SK-MEL-5 (cell line): Measurements from ENCODE around the gene CAPN3. TPM values are rescaled to one million over a fixed set of nuclear protein-coding genes. Genes with fewer than 3 reads are reported as not detected.
"Not testable (repeated sequence)": the region's sequence is repeated elsewhere in the genome, so short reads cannot be mapped to it uniquely, and the experiment has no call there.

Source experiments
- DNase-seq: peaks from one replicate; pipeline ENCODE4 v3.0.0-alpha.2; 2016; ENCODE audit warnings: low read depth, low spot score
- in situ Hi-C: cut with HindIII; loops from 2 replicates; pipeline ENCODE4 v1.10.0; 2016; ENCODE audit warnings: low sequenced_read_pairs, high pct_unique_total_duplicates, low pct_unique_long_range_greater_than_20kb
- polyA plus RNA-seq, 2 experiments: library from polyadenylated mRNA; depleted of rRNA; stranded (reverse); fragments of >200 nt; gene quantifications; 2 replicates each; pipeline ENCODE4 v1.2.3, GENCODE V29; 2015
- total RNA-seq: library from RNA; depleted of rRNA; stranded (reverse); fragments of >200 nt; shearing (Covaris generic); gene quantifications from 2 replicates; pipeline ENCODE4 v1.2.3, GENCODE V29; 2014; rRNA removed

Gene CAPN3
- 640 and 659 TPM in 2 replicates for total RNA-seq
- 338 and 369 TPM in 2 replicates for polyA plus RNA-seq (2015; cell fraction: cytosol; rRNA removed)
- polyA plus RNA-seq (2015; cell fraction: nucleus; rRNA removed), result 564 and 603 TPM in 2 replicates

GRCh38 chr15:42359249-42359648, at the start of gene CAPN3:
Gene CAPN3 (plus strand): TSS chr15:42359501. CDS start chr15:42359806, 305 bp downstream.
- DNase-seq, result no peak
- in situ Hi-C loops, result no loop called here

- peak; percentile 45 for DNase-seq
- in situ Hi-C loops, result no loop called here
Measured at GRCh38 chr15:42313463-42313862, 45.8 kb upstream of the CAPN3 start.

DNA sequence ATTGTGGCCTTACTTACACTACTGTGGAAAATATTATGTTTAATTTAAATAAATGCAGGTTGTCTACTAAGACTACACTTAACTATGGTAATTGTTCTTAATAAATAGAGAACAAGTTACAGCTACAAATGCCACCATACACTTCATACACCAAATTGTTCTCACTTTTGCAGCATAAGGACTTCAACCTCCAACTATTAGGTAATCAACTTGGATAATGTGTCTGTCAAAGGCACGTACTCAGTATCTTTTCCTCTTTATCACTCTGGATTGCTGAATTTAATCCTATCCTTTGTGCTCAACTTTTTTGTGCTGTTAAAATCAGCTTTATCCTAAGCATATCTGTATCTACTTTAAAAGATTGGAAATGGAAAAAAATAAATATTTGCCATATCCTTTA, 44.5 kb upstream of the CAPN3 start:
- in situ Hi-C loops, result no loop called here
- DNase-seq, result no peak

DNA sequence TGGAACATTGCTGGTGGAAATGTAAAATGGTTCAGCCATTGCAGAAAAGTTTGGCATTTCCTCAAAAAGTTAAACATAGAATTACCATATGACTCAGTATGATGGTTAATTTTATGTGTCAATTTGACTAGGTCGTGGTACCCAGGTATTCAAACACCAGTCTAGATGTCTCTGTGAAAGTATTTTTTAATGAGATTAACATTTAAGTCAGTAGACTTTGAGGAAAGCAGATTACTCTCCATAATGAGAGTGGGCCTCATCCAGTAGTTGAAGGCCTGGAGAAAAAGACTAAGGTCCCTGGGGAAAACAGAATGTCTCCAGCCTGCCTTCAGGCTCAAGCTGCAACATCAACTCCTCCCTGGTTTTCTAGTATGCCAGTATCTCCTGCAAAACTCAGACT, 43.8 kb upstream of the CAPN3 start:
- no peak for DNase-seq
- in situ Hi-C loops, result no loop called here

DNA sequence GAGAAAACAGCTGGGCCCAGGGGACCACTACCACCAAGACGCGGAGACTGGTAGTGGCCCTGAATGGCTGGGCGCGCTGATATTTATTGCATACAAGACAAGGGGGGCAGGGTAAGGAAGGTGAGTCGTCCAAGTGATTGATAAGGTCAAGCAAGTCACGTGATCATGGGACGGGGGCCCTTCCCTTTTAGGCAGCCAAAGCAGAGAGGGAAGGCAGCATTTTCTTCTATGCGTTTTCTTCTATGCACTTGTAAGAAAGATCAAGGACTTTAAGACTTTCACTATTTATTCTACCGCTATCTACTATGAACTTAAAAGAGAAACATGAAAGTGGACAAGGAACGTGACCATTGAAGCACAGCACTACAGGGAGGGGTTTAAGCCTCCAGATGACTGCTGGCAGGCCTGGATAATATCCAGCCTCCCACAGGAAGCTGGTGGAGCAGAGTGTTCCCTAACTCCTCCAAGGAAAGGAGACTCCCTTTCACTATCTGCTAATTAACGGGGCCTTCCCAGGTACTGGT, 43.0 kb upstream of the CAPN3 start:
- in situ Hi-C loops, DNase-seq: not testable (repeated sequence)

DNA sequence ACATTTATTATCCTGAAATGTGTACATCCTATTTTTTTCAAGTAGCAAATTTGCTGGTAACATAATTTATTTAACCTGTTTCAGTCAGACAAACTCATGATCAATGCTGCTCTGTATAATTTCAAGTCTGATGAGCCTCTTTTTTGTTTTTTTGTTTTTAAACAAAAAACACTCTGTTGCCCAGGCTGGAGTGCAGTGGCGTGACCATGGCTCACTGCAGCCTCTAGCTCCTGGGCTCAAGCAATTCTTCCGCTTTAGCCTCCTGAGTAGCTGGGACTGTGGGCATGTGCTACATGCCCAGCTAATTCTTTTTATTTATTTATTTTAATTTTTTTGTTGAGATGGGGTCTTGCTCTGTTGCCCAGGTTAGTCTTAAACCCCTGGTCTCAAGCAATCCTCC, 40.1 kb upstream of the CAPN3 start:
- in situ Hi-C loops, result no loop called here

DNA sequence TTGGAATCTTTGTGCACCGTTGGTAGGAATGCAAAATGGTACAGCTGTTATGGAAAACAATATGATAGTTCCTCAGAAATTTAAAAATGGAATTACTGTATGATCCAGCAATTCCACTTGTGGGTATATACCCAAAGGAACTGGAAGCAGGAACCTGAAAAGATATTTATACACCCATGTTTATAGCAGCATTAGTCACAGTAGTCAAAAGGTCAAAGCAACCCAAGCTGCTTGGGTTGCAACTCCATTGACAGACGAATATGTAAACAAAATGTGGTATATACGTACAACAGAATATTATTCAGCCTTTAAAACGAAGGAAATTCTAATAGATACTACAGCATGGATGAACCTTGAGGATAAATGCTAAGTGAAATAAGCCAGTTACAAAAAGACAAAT, 35.0 kb upstream of the CAPN3 start:
- in situ Hi-C loops, result no loop called here
- peak; percentile 28 for DNase-seq

More for the DNA sequence above, 40.1 kb upstream of the CAPN3 start:
- DNase-seq, result peak; percentile 63

GRCh38 chr15:42329161-42329560, 30.1 kb upstream of the CAPN3 start:
- peak; percentile 80 for DNase-seq
- in situ Hi-C loops, result no loop called here

DNA sequence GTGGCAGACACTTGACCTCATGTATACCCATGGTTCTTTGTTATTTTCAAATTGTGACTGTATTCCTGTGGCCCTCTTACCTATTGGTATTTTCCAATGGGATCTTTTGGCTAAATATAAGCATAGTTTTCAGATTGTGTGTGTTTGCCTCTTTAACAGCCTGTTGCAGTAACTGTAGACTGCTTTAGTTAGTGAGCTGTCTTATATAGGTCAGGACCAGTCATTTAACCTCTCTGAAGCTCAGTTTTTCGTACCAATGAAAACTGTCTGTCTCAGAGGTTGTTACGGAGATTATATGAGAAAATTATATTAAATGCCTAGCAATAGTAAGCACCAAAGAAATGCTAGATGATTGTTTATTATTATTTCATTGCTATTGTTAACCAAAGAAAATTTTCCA, 29.3 kb upstream of the CAPN3 start:
- in situ Hi-C loops, result no loop called here
- DNase-seq, result no peak

- in situ Hi-C loops, result no loop called here
Measured at GRCh38 chr15:42331235-42331634, 28.1 kb upstream of the CAPN3 start.

GRCh38 chr15:42332331-42332730, 27.0 kb upstream of the CAPN3 start:
- in situ Hi-C loops, result no loop called here
- no peak for DNase-seq

More at GRCh38 chr15:42331235-42331634, 28.1 kb upstream of the CAPN3 start:
- no peak for DNase-seq

DNA sequence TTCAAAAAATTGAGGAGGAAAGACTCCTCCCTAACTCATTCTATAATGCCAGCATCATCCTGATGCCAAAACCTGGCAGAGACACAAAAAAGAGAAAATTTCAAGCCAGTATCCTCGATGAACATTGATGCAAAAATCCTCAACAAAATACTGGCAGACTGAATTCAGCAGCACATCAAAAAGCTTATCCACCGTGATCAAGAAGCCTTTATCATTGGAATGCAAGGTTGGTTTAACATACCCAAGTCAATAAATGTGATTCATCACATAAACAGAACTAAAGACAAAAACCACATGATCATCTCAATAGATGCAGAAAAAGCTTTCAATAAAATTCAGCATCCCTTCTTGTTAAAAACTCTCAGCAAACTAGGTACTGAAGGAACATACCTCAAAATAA, 24.2 kb upstream of the CAPN3 start:
- in situ Hi-C loops, result no loop called here
- no peak for DNase-seq

- DNase-seq, in situ Hi-C loops: not testable (repeated sequence)
Measured at GRCh38 chr15:42336650-42337049, 22.7 kb upstream of the CAPN3 start.

DNA sequence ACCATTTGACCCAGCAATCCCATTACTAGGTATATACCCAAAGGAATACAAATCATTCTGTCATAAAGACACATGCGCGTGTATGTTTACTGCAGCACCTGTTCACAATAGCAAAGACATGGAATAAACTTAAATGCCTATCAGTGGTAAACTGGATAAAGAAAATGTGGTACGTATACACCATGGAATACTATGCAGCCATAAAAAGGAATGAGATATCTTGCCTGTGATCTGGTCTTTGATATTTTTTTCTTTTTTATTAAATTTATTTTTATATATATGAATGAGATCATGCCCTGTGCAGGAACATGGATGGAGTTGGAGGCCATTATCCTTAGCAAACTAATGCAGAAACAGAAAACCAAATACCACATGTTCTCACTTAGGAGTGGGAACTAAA, 22.2 kb upstream of the CAPN3 start:
- in situ Hi-C loops, DNase-seq: not testable (repeated sequence)

DNA sequence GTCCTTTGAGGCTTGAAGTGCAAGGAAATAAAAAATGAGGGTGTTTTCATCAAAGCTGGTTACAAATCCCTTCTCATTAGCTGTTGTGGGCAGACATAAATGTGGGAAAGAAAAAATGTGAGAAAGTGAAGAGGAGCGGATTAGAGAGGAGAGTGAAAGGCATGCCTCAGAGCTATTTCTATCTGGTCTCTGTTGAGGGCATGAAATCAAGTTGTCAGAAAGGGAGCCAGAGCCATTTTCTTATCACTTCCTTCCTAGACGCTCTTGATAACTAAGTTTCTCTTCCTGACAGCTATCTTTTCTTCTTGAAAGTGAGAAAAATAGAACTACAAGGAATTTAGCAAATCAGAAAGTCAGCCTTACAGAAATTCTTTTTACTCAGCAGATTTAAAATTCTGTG, 20.8 kb upstream of the CAPN3 start:
- in situ Hi-C loops, result no loop called here

DNA sequence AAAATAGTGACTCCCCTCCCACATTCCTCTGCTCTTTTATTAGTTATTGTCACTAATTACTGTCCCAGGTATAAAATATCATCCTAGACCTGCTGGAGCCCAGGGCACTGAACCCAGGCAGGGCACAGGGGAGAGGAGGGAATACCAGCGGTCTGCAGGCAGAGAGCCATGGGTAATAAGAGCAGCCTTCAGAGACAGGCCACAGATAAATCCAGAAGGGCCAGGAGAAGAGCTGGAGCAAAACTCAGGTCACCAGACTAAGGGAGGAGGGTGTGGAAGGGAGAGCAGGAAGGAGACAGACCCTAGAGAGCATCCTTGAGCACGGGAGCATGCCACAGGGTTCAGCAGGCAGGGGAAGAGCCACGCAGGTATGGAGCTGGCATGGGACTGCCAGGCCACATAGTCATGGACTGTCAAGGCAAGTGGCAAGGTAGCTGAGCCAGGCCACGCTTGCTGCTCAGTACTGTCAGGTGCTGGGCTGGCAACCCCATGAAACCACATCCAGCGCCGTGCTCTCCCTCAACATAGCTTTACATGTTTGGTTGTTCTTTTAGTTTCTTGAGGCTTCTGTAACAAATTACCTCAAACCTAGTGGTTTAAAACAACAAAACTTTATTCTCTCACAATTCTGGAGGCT, 15.6 kb upstream of the CAPN3 start:
- in situ Hi-C loops, result no loop called here
- DNase-seq, result no peak

More for the DNA sequence above, 20.8 kb upstream of the CAPN3 start:
- DNase-seq, result no peak

DNA sequence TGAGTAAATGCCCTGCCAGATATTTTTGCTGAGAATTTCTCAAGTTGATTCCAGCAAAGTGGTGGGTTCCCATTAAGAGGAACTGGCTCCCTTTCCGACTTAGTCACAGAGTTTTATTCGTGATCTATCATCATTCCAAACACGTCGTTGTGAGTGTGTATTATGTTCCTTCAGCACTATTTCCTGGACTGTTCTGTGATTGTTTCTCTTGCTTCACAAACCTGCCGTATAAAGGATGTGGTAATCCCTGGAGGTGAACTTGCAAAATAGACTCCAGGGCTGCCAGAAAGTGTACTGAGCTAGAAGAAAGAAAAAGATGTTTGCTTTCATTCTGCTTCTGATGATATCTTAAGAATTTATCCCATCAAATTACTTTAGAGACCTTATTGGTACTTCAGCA, 14.5 kb upstream of the CAPN3 start:
- DNase-seq, result no peak
- in situ Hi-C loops, result no loop called here

GRCh38 chr15:42345504-42345903, 13.8 kb upstream of the CAPN3 start:
- in situ Hi-C loops, result no loop called here
- no peak for DNase-seq

DNA sequence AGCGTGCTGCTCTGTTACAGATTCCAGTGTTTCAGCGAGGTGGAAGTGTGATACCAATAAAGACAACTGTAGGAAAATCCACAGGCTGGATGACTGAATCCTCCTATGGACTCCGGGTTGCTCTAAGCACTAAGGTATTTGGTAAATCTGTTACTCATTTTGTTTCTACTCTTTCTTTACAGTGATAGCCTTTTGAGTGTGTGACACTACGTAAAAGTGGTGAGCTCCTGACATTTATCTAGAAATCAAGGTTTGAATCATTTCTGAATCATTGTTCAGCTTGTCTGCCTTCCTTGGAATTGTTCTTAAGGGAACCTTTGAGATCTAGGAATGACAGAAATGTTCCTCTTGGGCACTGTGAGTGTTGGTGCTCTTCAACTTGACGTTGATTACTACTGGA, 11.2 kb upstream of the CAPN3 start:
- in situ Hi-C loops, result no loop called here
- DNase-seq, result no peak
